K562 (cell line): Measurements from ENCODE around the gene ANAPC16. TPM values are rescaled to one million over a fixed set of nuclear protein-coding genes. Genes with fewer than 3 reads are reported as not detected.

Source experiments
- ASH1L ChIP-seq: fragments of 450-650 bp; IDR thresholded peaks from 2 replicates; pipeline ENCODE4 v1.6.1; 2018; ENCODE audit warnings: borderline replicate concordance, mild to moderate bottlenecking, low read depth; ENCODE audit not compliant: partially characterized antibody
- CTBP1 ChIP-seq: fragments of 450-650 bp; IDR thresholded peaks from 2 replicates; pipeline ENCODE4 v1.6.1; 2016; ENCODE audit warnings: borderline replicate concordance
- ETV5 ChIP-seq: sonication (generic); formaldehyde crosslinking; IDR thresholded peaks from 2 replicates; pipeline ENCODE4 v1.4.0; 2020; ENCODE audit warnings: low read depth, mild to moderate bottlenecking, missing genetic modification reagents
- FOSL1 ChIP-seq: fragments of 200-800 bp; sonication (Bioruptor generic); conservative IDR thresholded peaks from 2 replicates; pipeline ENCODE4 v1.6.1; 2016; ENCODE audit warnings: missing genetic modification characterization, missing compliant biosample characterization
- GATAD2A ChIP-seq: fragments of 450-650 bp; IDR thresholded peaks from 2 replicates; pipeline ENCODE4 v1.6.1; 2017
- HDAC1 ChIP-seq, 2 experiments: fragments of 450-650 bp; IDR thresholded peaks; 2 replicates each; pipeline ENCODE4 v1.6.1; 2016 to 2017; ENCODE audit warnings: inconsistent platforms in 1 of 2, mild to moderate bottlenecking in 1 of 2, moderate library complexity in 1 of 2
- HDAC3 ChIP-seq: fragments of 450-650 bp; IDR thresholded peaks from 2 replicates; pipeline ENCODE4 v1.6.1; 2018; ENCODE audit warnings: borderline replicate concordance, mild to moderate bottlenecking, moderate library complexity; ENCODE audit not compliant: partially characterized antibody
- HNRNPL ChIP-seq: fragments of 200-400 bp; formaldehyde crosslinking; IDR thresholded peaks from 2 replicates; pipeline ENCODE4 v1.6.1; 2017; ENCODE audit warnings: low read depth, mild to moderate bottlenecking, low read length
- LEF1 ChIP-seq: fragments of 450-650 bp; IDR thresholded peaks from 2 replicates; pipeline ENCODE4 v1.6.1; 2016; ENCODE audit warnings: mild to moderate bottlenecking
- MTA1 ChIP-seq: fragments of 450-650 bp; IDR thresholded peaks from 2 replicates; pipeline ENCODE4 v1.6.1; 2017; ENCODE audit warnings: borderline replicate concordance
- SMARCA4 ChIP-seq: fragments of 450-650 bp; IDR thresholded peaks from 2 replicates; pipeline ENCODE4 v1.6.1; 2016
- TCF3 ChIP-seq: sonication (generic); formaldehyde crosslinking; IDR thresholded peaks from 2 replicates; pipeline ENCODE4 v1.4.0; 2020; ENCODE audit warnings: mild to moderate bottlenecking, missing genetic modification reagents
- ZKSCAN8 ChIP-seq: fragments of 200-800 bp; sonication (Bioruptor generic); IDR thresholded peaks from 2 replicates; pipeline ENCODE4 v1.6.1; 2016; ENCODE audit warnings: missing genetic modification characterization, missing compliant biosample characterization
- ZNF146 ChIP-seq: IDR thresholded peaks from one replicate; pipeline ENCODE4 v1.6.1; 2018; ENCODE audit warnings: missing compliant biosample characterization; ENCODE audit not compliant: unreplicated experiment
- ZNF174 ChIP-seq: fragments of 250-450 bp; sonication (Bioruptor Pico); IDR thresholded peaks from 2 replicates; pipeline ENCODE4 v1.4.0; 2020; ENCODE audit warnings: mild to moderate bottlenecking
- ZNF644 ChIP-seq: fragments of 200-800 bp; sonication (Bioruptor generic); IDR thresholded peaks from 2 replicates; pipeline ENCODE4 v1.6.1; 2016; ENCODE audit warnings: low read depth, missing genetic modification characterization, missing compliant biosample characterization
- polyA plus RNA-seq, 8 experiments: library from polyadenylated mRNA; depleted of rRNA in 4 of 8; stranded (reverse) in 5 of 8; unstranded in 3 of 8; fragments of >200 nt; fragmentation: Nextera tagmentation in 2 of 8; fragmentation: Illumina TruSeq in 1 of 8; extraction: Ambion mirVana in 2 of 8; extraction: Trizol in 1 of 8; gene quantifications; 2 replicates each; pipeline versions ENCODE4 v1.2.1 to v1.2.3, GENCODE V29; 2011 to 2014; ENCODE audit warnings: inconsistent platforms in 1 of 8, missing spikeins in 1 of 8
- total RNA-seq, 7 experiments: library from RNA; depleted of rRNA in 6 of 7; stranded (reverse); fragments of >200 nt in 6 of 7; fragmentation: Illumina TruSeq in 2 of 7; extraction: Trizol in 2 of 7; gene quantifications; 2 replicates each; pipeline versions ENCODE4 v1.2.1 to v1.2.3, GENCODE V29; 2011 to 2021; ENCODE audit warnings: low replicate concordance in 1 of 7
- TF ChIP-seq, protein P1 (sequence below): sonication (generic); formaldehyde crosslinking; IDR thresholded peaks from 2 replicates; pipeline ENCODE4 v1.9.0; 2022; ENCODE audit warnings: mild to moderate bottlenecking, missing genetic modification reagents
- TF ChIP-seq, protein P2 (sequence below): fragments of 250-450 bp; sonication (Bioruptor Pico); IDR thresholded peaks from 2 replicates; pipeline ENCODE4 v1.8.0; 2021; ENCODE audit warnings: moderate library complexity, mild to moderate bottlenecking, inconsistent platforms
- TF ChIP-seq, protein P3 (sequence below): fragments of 250-450 bp; sonication (Bioruptor Pico); IDR thresholded peaks from 2 replicates; pipeline ENCODE4 v1.5.0; 2020; ENCODE audit warnings: mild to moderate bottlenecking, borderline replicate concordance
- TF ChIP-seq, protein P4 (sequence below): fragments of 450-650 bp; formaldehyde crosslinking; conservative IDR thresholded peaks from 2 replicates; pipeline ENCODE4 v1.4.0; 2022; ENCODE audit warnings: mild to moderate bottlenecking, missing genetic modification characterization
- TF ChIP-seq, protein P5 (sequence below), 2 experiments: fragments of 450-650 bp; IDR thresholded peaks; 2 replicates each; pipeline ENCODE4 v1.6.1; 2016

Gene ANAPC16
- total and polyA plus RNA-seq, 9 of the 15 experiments (the other 6 are each of a cell fraction or from before 2014, with no cell fraction given) = 42.6 to 208 (median 108) TPM

DNA sequence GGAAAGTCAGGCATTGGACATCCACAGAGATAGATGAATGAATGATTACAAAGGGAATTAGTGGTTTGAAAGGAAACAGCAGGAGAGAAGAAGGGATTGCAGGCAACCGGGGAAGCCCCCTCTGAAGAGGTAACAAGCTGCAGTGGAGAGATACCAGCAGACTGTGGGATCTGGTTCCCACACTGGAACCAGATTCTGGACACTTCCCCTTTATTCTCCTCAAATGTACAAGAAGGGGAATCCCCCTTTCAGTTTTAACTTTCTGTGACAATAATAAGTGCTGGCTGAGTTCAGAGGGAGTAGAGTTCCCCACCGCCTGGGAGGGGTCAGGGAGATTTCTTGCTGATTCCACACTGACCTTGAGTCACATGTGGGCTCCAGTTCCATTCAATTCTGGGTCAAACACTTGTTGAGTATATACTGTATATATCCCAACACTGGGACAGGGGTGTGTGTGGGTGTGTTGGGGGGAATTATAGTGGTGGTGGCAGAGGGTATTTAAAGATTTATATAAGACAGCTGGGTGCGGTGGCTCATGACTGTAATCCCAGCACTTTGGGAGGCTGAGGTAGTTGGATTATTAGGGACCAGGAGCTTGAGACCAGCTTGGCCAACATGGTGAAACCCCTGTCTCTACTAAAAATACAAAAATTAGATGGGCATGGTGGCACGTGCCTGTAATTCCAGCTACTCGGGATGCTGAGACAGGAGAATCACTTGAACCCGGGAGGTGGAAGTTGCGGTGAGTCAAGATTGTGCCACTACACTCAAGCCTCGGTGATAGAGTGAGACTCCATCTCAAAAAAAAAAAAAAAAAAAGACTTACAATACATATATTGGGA lies 41.5 kb downstream of the ANAPC16 start (continued):
- TF ChIP-seq, protein P1, sequence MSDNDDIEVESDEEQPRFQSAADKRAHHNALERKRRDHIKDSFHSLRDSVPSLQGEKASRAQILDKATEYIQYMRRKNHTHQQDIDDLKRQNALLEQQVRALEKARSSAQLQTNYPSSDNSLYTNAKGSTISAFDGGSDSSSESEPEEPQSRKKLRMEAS (CRISPR knock-in tag) = no peak
- TF ChIP-seq FOSL1 (tag) (peak; percentile 25; the same call in 1 of the 2 replicates), HDAC1 (IDR thresholded peaks at IDR 0.05) (peak in 1 of 2 experiments; percentile 75; a peak in 1 of 4 replicates), CTBP1 (peak; percentile 67; the same call in 1 of the 2 replicates), ASH1L (no peak), SMARCA4 (peak; percentile 88), HNRNPL (no peak), HDAC3 (peak; percentile 79), ZNF174 (no peak), ZKSCAN8 (CRISPR knock-in tag) (no peak), LEF1 (peak; percentile 72; the same call in 1 of the 2 replicates), MTA1 (peak; percentile 80; the same call in 1 of the 2 replicates), ZNF644 (0 out of 2 replicates have a peak, but pooled peaks have one; percentile 44), GATAD2A (peak; percentile 45; the same call in 1 of the 2 replicates), ETV5 (CRISPR knock-in tag) (0 out of 2 replicates have a peak, but pooled peaks have one; percentile 29), ZNF146 (no peak), TCF3 (CRISPR knock-in tag) (peak; percentile 92)
- TF ChIP-seq, protein P2, sequence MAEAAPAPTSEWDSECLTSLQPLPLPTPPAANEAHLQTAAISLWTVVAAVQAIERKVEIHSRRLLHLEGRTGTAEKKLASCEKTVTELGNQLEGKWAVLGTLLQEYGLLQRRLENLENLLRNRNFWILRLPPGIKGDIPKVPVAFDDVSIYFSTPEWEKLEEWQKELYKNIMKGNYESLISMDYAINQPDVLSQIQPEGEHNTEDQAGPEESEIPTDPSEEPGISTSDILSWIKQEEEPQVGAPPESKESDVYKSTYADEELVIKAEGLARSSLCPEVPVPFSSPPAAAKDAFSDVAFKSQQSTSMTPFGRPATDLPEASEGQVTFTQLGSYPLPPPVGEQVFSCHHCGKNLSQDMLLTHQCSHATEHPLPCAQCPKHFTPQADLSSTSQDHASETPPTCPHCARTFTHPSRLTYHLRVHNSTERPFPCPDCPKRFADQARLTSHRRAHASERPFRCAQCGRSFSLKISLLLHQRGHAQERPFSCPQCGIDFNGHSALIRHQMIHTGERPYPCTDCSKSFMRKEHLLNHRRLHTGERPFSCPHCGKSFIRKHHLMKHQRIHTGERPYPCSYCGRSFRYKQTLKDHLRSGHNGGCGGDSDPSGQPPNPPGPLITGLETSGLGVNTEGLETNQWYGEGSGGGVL (CRISPR knock-in tag) = no peak
- TF ChIP-seq, protein P3, sequence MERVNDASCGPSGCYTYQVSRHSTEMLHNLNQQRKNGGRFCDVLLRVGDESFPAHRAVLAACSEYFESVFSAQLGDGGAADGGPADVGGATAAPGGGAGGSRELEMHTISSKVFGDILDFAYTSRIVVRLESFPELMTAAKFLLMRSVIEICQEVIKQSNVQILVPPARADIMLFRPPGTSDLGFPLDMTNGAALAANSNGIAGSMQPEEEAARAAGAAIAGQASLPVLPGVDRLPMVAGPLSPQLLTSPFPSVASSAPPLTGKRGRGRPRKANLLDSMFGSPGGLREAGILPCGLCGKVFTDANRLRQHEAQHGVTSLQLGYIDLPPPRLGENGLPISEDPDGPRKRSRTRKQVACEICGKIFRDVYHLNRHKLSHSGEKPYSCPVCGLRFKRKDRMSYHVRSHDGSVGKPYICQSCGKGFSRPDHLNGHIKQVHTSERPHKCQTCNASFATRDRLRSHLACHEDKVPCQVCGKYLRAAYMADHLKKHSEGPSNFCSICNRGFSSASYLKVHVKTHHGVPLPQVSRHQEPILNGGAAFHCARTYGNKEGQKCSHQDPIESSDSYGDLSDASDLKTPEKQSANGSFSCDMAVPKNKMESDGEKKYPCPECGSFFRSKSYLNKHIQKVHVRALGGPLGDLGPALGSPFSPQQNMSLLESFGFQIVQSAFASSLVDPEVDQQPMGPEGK (CRISPR knock-in tag) = no peak
- TF ChIP-seq, protein P4, sequence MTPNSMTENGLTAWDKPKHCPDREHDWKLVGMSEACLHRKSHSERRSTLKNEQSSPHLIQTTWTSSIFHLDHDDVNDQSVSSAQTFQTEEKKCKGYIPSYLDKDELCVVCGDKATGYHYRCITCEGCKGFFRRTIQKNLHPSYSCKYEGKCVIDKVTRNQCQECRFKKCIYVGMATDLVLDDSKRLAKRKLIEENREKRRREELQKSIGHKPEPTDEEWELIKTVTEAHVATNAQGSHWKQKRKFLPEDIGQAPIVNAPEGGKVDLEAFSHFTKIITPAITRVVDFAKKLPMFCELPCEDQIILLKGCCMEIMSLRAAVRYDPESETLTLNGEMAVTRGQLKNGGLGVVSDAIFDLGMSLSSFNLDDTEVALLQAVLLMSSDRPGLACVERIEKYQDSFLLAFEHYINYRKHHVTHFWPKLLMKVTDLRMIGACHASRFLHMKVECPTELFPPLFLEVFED (CRISPR knock-in tag) = no peak
- TF ChIP-seq, protein P5, sequence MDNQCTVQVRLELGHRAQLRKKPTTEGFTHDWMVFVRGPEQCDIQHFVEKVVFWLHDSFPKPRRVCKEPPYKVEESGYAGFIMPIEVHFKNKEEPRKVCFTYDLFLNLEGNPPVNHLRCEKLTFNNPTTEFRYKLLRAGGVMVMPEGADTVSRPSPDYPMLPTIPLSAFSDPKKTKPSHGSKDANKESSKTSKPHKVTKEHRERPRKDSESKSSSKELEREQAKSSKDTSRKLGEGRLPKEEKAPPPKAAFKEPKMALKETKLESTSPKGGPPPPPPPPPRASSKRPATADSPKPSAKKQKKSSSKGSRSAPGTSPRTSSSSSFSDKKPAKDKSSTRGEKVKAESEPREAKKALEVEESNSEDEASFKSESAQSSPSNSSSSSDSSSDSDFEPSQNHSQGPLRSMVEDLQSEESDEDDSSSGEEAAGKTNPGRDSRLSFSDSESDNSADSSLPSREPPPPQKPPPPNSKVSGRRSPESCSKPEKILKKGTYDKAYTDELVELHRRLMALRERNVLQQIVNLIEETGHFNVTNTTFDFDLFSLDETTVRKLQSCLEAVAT (IDR thresholded peaks at IDR 0.05) = peak in 1 of 2 experiments; percentile 41; a peak in 2 of 4 replicates
